Pancreas (tissue), 10 donors: ENCODE results near the gene DOCK11. TPM values are rescaled to one million over a fixed set of nuclear protein-coding genes. Genes with fewer than 3 reads are reported as not detected.
"Not testable (repeated sequence)": the region's sequence is repeated elsewhere in the genome, so short reads cannot be mapped to it uniquely, and the experiment has no call there.

Source experiments
- ATAC-seq, 4 donors: fragments of 200-7000 bp; cut with Tn5 transposase; one replicate each; pipeline versions ENCODE4 v1.8.0 to v1.9.1; 2020; ENCODE audit warnings: mild to moderate bottlenecking in 4 of 4, moderate library complexity in 4 of 4
- DNase-seq, 6 donors: peaks; one replicate each; pipeline ENCODE4 v3.0.0-alpha.2; 2020
- FAIRE-seq: peaks from 2 replicates; lab custom pipeline; 2012; peaks lifted over from hg19 to GRCh38; lab: Jason Lieb, UNC
- H3K27ac ChIP-seq, 4 donors: fragments of 200-600 bp; sonication (generic); 1 replicate in 3 of 4; 2 replicates in 1 of 4; pipeline versions ENCODE4 v1.5.0 to v1.8.0; 2020
- H3K27me3 ChIP-seq, 4 donors: fragments of 200-600 bp; one replicate each; pipeline ENCODE4 v1.8.0; 2021
- H3K36me3 ChIP-seq, 3 donors: fragments of 200-600 bp; sonication (generic) in 1 of 3; one replicate each; pipeline versions ENCODE4 v1.5.0 to v1.8.0; 2020 to 2021
- H3K4me1 ChIP-seq, 3 donors: fragments of 200-600 bp; one replicate each; pipeline ENCODE4 v1.8.0; 2021
- H3K4me3 ChIP-seq, 4 donors: fragments of 200-600 bp; sonication (generic) in 2 of 4; one replicate each; pipeline versions ENCODE4 v1.5.0 to v1.8.0; 2020 to 2021
- H3K9me3 ChIP-seq, 4 donors: fragments of 200-600 bp; one replicate each; pipeline ENCODE4 v1.8.0; 2021
- CTCF ChIP-seq, 4 donors: fragments of 200-600 bp; sonication (generic) in 3 of 4; IDR thresholded peaks; one replicate each; pipeline versions ENCODE4 v1.5.0 to v1.8.0; 2021; ENCODE audit warnings: antibody characterized with exemption in 4 of 4
- WGBS, 2 donors: extraction: QIAGEN DNeasy Blood & Tissue Kit; methylation state at CpG; one replicate each; pipeline ENCODE4 v1.1.7; 2013; 5-methylcytosine and 5-hydroxymethylcytosine counted together
- intact Hi-C, 3 donors: fragments of 100-400 bp; cut with DNase I; formaldehyde crosslinking; loops; one replicate each; pipeline versions ENCODE4 v1.11.1 to v1.14.2; 2022
- polyA plus RNA-seq, 2 donors: library from polyadenylated mRNA; stranded (reverse); fragments of 200-250 nt; gene quantifications; one replicate each; pipeline ENCODE4 v1.2.3, GENCODE V29; 2013
- total RNA-seq, 6 donors: library from RNA; stranded (reverse); fragmentation: NEBNext Ultra II Directional in 4 of 6; extraction: Animal tissue kit (Norgen Biotek cat#: 25700) in 4 of 6; gene quantifications; one replicate each; pipeline versions ENCODE4 v1.2.1 to v1.2.4, GENCODE V29; 2021 to 2023
- donor health status: healthy with polysubstance abuse.
- donor health status: DM: no; HTN: no; CAD: no; lungs with moderate emphysema.
- donor health status: DM: no; HTN: no; CAD: no.
- donor health status: control.
- donor health status: control.
- donor health status: Bipolar disorder and iron deficiency.
- donor health status: DM: yes; HTN: yes; CAD: no.
- donor health status: DM: no; HTN: no; CAD: no.
- donor health status: DM: no; HTN: no; CAD: no.
- donor health status: DM: yes; HTN: yes; CAD: no.

The DOCK11 gene
- total and polyA plus RNA-seq, 8 donors = 0.65 to 8.1 (median 2.4) TPM

- no peak for FAIRE-seq
- WGBS, 2 donors = 52 to 53% methylated on average over 6 of the region's 6 CpGs
These were observed 31.1 kb upstream of the DOCK11 start for GRCh38 chrX:118464501-118464900.

GRCh38 chrX:118468122-118468521, 27.5 kb upstream of the DOCK11 start:
- no peaks in the 10 kb centered on the region for H3K9me3 ChIP-seq
- ATAC-seq (no peak), DNase-seq (no peak), FAIRE-seq (no peak)
- no peak overlapping the region for H3K27ac ChIP-seq
- H3K4me3 ChIP-seq = no peak overlapping the region
- intact Hi-C loops = no loop called here
- H3K36me3 ChIP-seq = no peaks in the 10 kb centered on the region
- no peaks in the 10 kb centered on the region for H3K4me1 ChIP-seq
- no peak for TF ChIP-seq CTCF (IDR thresholded peaks at IDR 0.05)
- H3K27me3 ChIP-seq = peaks cover 0 to 4% (median 0%) of the 10 kb centered on the region in 4 donors
- WGBS, 2 donors = 79 to 80% methylated on average over 7 of the region's 7 CpGs

More at GRCh38 chrX:118464501-118464900, 31.1 kb upstream of the DOCK11 start:
- peaks cover 0 to 12% (median 0%) of the 10 kb centered on the region in 4 donors for H3K27me3 ChIP-seq
- H3K9me3 ChIP-seq = no peaks in the 10 kb centered on the region
- no peak overlapping the region for H3K4me3 ChIP-seq
- no peaks in the 10 kb centered on the region for H3K4me1 ChIP-seq
- ATAC-seq (no peak), DNase-seq (no peak)
- intact Hi-C loops = no loop called here
- H3K36me3 ChIP-seq = no peaks in the 10 kb centered on the region
- no peak for TF ChIP-seq CTCF (IDR thresholded peaks at IDR 0.05)
- H3K27ac ChIP-seq = no peak overlapping the region

GRCh38 chrX:118470721-118471347, 24.8 kb upstream of the DOCK11 start:
- H3K36me3 ChIP-seq, DNase-seq, FAIRE-seq, H3K27me3 ChIP-seq, H3K4me3 ChIP-seq, intact Hi-C loops, ATAC-seq, H3K27ac ChIP-seq, H3K4me1 ChIP-seq, H3K9me3 ChIP-seq: not testable (repeated sequence)
- 74 to 85% methylated on average over 5 of the region's 5 CpGs for WGBS, 2 donors

- no peaks in the 10 kb centered on the region for H3K9me3 ChIP-seq
- intact Hi-C loops = no loop called here
- no peak for TF ChIP-seq CTCF (IDR thresholded peaks at IDR 0.05)
- FAIRE-seq = no peak
- no peaks in the 10 kb centered on the region for H3K36me3 ChIP-seq
- H3K27me3 ChIP-seq = no peaks in the 10 kb centered on the region
- no peak for ATAC-seq
- H3K4me1 ChIP-seq = no peaks in the 10 kb centered on the region
- 51 to 59% methylated on average over 6 of the region's 6 CpGs for WGBS, 2 donors
- no peak overlapping the region for H3K27ac ChIP-seq
- no peak for DNase-seq
- H3K4me3 ChIP-seq = no peak overlapping the region
These were observed 21.0 kb upstream of the DOCK11 start for GRCh38 chrX:118474586-118474985.

- 83 to 86% methylated on average over 4 of the region's 4 CpGs for WGBS, 2 donors
- ATAC-seq (no peak), DNase-seq (no peak), FAIRE-seq (no peak)
- Histone ChIP-seq H3K27ac (no peak overlapping the region), H3K36me3 (no peaks in the 10 kb centered on the region), H3K4me1 (no peaks in the 10 kb centered on the region), H3K9me3 (no peaks in the 10 kb centered on the region), H3K4me3 (no peak overlapping the region), H3K27me3 (no peaks in the 10 kb centered on the region)
- intact Hi-C loops = no loop called here
- no peak for TF ChIP-seq CTCF (IDR thresholded peaks at IDR 0.05)
These were observed 19.7 kb upstream of the DOCK11 start for GRCh38 chrX:118475903-118476302.
